GM12878 (cell line): Measurements from ENCODE around the gene ATP6V1A. TPM values are rescaled to one million over a fixed set of nuclear protein-coding genes. Genes with fewer than 3 reads are reported as not detected.

Source experiments
- CBX3 ChIP-seq: fragments of 200-600 bp; sonication (generic); IDR thresholded peaks from 2 replicates; pipeline ENCODE4 v1.6.1; 2016; ENCODE audit warnings: low read depth, borderline replicate concordance
- CHD4 ChIP-seq: fragments of 200-600 bp; sonication (generic); IDR thresholded peaks from 2 replicates; pipeline ENCODE4 v1.6.1; 2016; ENCODE audit warnings: mild to moderate bottlenecking
- RCOR1 ChIP-seq: conservative IDR thresholded peaks from 2 replicates; pipeline ENCODE4 v1.6.1; 2012; ENCODE audit warnings: low read depth, low read length, improper control_type of control experiment
- YBX1 ChIP-seq: fragments of 450-650 bp; IDR thresholded peaks from 2 replicates; pipeline ENCODE4 v1.6.1; 2016; ENCODE audit warnings: antibody characterized with exemption
- ZBED1 ChIP-seq: IDR thresholded peaks from 2 replicates; pipeline ENCODE4 v1.6.1; 2016; ENCODE audit warnings: borderline replicate concordance
- polyA plus RNA-seq, 11 experiments: library from polyadenylated mRNA; depleted of rRNA in 4 of 11; unstranded in 6 of 11; stranded (reverse) in 5 of 11; fragments of >200 nt; fragmentation: Nextera tagmentation in 4 of 11; fragmentation: Illumina TruSeq in 1 of 11; extraction: Ambion mirVana in 4 of 11; extraction: Trizol in 1 of 11; gene quantifications; 1 replicate in 1 of 11; 2 replicates in 10 of 11; pipeline versions ENCODE4 v1.2.1 to v1.2.3, GENCODE V29; 2011 to 2016; ENCODE audit warnings: inconsistent platforms in 2 of 11, missing spikeins in 2 of 11, low read depth in 1 of 11
- total RNA-seq, 4 experiments: library from RNA; depleted of rRNA in 3 of 4; stranded (reverse); fragments of >200 nt in 3 of 4; fragmentation: Illumina TruSeq in 1 of 4; extraction: Trizol in 1 of 4; gene quantifications; 2 replicates each; pipeline versions ENCODE4 v1.2.1 to v1.2.3, GENCODE V29; 2013 to 2021
- TF ChIP-seq, protein P1 (sequence below): fragments of 150-350 bp; IDR thresholded peaks from 2 replicates; pipeline ENCODE4 v1.6.1; 2016; ENCODE audit warnings: low read depth, low read length
- TF ChIP-seq, protein P2 (sequence below): fragments of 450-650 bp; formaldehyde crosslinking; IDR thresholded peaks from 2 replicates; pipeline ENCODE4 v1.4.0; 2022; ENCODE audit warnings: mild to moderate bottlenecking, moderate library complexity
- TF ChIP-seq, protein P3 (sequence below): fragments of 450-650 bp; IDR thresholded peaks from 2 replicates; pipeline ENCODE4 v1.6.1; 2016; ENCODE audit warnings: mild to moderate bottlenecking

Gene ATP6V1A
- total and polyA plus RNA-seq, 10 of the 15 experiments (the other 5 are each of a cell fraction or from before 2014, with no cell fraction given): 22.4 to 65.8 (median 47.7) TPM

DNA sequence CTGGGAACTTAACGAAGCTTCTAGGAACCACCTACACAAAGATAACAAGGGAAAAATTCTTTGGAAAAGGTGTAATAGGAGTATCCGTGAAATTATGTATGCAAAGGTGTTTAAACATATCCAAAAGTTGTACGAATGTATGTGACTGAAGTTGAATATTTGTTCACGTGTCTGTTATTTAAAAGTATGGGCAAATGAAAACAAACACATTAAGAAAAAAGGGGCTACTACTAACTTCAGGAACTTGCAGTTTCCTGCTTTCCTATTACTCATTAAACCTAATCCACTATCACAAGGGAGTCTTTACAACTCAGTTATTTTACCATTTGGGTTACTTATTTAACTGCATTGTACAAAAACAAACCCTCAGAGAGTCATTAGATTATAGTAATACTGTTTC is 57.8 kb downstream of the ATP6V1A start (continued):
- TF ChIP-seq, protein P1, sequence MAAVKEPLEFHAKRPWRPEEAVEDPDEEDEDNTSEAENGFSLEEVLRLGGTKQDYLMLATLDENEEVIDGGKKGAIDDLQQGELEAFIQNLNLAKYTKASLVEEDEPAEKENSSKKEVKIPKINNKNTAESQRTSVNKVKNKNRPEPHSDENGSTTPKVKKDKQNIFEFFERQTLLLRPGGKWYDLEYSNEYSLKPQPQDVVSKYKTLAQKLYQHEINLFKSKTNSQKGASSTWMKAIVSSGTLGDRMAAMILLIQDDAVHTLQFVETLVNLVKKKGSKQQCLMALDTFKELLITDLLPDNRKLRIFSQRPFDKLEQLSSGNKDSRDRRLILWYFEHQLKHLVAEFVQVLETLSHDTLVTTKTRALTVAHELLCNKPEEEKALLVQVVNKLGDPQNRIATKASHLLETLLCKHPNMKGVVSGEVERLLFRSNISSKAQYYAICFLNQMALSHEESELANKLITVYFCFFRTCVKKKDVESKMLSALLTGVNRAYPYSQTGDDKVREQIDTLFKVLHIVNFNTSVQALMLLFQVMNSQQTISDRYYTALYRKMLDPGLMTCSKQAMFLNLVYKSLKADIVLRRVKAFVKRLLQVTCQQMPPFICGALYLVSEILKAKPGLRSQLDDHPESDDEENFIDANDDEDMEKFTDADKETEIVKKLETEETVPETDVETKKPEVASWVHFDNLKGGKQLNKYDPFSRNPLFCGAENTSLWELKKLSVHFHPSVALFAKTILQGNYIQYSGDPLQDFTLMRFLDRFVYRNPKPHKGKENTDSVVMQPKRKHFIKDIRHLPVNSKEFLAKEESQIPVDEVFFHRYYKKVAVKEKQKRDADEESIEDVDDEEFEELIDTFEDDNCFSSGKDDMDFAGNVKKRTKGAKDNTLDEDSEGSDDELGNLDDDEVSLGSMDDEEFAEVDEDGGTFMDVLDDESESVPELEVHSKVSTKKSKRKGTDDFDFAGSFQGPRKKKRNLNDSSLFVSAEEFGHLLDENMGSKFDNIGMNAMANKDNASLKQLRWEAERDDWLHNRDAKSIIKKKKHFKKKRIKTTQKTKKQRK: no peak
- TF ChIP-seq RCOR1 (no peak), YBX1 (no peak), CBX3 (no peak), ZBED1 (no peak), CHD4 (no peak)
- TF ChIP-seq, protein P2, sequence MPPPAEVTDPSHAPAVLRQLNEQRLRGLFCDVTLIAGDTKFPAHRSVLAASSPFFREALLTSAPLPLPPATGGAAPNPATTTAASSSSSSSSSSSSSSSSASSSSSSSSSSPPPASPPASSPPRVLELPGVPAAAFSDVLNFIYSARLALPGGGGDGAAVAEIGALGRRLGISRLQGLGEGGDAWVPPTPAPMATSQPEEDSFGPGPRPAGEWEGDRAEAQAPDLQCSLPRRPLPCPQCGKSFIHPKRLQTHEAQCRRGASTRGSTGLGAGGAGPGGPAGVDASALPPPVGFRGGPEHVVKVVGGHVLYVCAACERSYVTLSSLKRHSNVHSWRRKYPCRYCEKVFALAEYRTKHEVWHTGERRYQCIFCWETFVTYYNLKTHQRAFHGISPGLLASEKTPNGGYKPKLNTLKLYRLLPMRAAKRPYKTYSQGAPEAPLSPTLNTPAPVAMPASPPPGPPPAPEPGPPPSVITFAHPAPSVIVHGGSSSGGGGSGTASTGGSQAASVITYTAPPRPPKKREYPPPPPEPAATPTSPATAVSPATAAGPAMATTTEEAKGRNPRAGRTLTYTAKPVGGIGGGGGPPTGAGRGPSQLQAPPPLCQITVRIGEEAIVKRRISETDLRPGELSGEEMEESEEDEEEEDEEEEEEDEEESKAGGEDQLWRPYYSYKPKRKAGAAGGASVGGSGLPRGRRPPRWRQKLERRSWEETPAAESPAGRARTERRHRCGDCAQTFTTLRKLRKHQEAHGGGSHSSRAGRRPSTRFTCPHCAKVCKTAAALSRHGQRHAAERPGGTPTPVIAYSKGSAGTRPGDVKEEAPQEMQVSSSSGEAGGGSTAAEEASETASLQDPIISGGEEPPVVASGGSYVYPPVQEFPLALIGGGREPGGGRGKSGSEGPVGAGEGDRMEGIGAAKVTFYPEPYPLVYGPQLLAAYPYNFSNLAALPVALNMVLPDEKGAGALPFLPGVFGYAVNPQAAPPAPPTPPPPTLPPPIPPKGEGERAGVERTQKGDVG (CRISPR knock-in tag): no peak
- TF ChIP-seq, protein P3, sequence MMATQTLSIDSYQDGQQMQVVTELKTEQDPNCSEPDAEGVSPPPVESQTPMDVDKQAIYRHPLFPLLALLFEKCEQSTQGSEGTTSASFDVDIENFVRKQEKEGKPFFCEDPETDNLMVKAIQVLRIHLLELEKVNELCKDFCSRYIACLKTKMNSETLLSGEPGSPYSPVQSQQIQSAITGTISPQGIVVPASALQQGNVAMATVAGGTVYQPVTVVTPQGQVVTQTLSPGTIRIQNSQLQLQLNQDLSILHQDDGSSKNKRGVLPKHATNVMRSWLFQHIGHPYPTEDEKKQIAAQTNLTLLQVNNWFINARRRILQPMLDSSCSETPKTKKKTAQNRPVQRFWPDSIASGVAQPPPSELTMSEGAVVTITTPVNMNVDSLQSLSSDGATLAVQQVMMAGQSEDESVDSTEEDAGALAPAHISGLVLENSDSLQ: no peak
